ENCODE data around the gene SMARCAL1. TPM values are rescaled to one million over a fixed set of nuclear protein-coding genes. Genes with fewer than 3 reads are reported as not detected.
A peak's percentile ranks its signal among the peaks of the same experiment; 100 is the strongest.

The SMARCAL1 gene
- total RNA-seq, 6 donors from 2014 or later, result 10.5 to 29.3 (median 18.3) TPM

GRCh38 chr2:216366777-216367471 lies 45.4 kb upstream of the SMARCAL1 start:
- Histone ChIP-seq H3K27ac (no peak overlapping the region), H3K9me3 (no peaks in the 10 kb centered on the region), H3K4me3 (no peak overlapping the region), H3K36me3 (no peaks in the 10 kb centered on the region), H3K27me3 (peaks cover 0 to 23% (median 12%) of the 10 kb centered on the region in 4 donors), H3K4me1 (peaks cover 7 to 11% (median 9%) of the 10 kb centered on the region in 4 donors)
- DNase-seq, result no peak
- WGBS, 2 donors, result 50 to 53% methylated on average over 5 of the region's 5 CpGs
- no peak for ATAC-seq (ENCODE audit: low FRiP score in 2 of 2)
- TF ChIP-seq POLR2A (IDR thresholded peaks at IDR 0.05) (no peak), CTCF (IDR thresholded peaks at IDR 0.05) (no peak), EP300 (IDR thresholded peaks at IDR 0.05) (no peak), POLR2AphosphoS5 (IDR thresholded peaks at IDR 0.05) (no peak)

GRCh38 chr2:216369821-216370220 lies 42.5 kb upstream of the SMARCAL1 start:
- 74 to 81% methylated on average over 7 to 9 of the region's 18 CpGs for WGBS, 2 donors
- H3K4me3 ChIP-seq, result no peak overlapping the region
- H3K9me3 ChIP-seq, result no peaks in the 10 kb centered on the region
- H3K36me3 ChIP-seq, result no peaks in the 10 kb centered on the region
- peaks cover 14 to 20% (median 16%) of the 10 kb centered on the region in 4 donors for H3K4me1 ChIP-seq
- no peak overlapping the region for H3K27ac ChIP-seq
- ATAC-seq (ENCODE audit: low FRiP score in 2 of 2) (no peak), DNase-seq (peak in 1 of 2 donors; percentile 66)
- peaks cover 0 to 26% (median 19%) of the 10 kb centered on the region in 4 donors for H3K27me3 ChIP-seq
- TF ChIP-seq EP300 (IDR thresholded peaks at IDR 0.05) (no peak), POLR2AphosphoS5 (IDR thresholded peaks at IDR 0.05) (no peak), POLR2A (IDR thresholded peaks at IDR 0.05) (no peak)

GRCh38 chr2:216370961-216371712 lies 41.1 kb upstream of the SMARCAL1 start:
- peak in 1 of 2 donors; percentile 83 for DNase-seq
- TF ChIP-seq POLR2AphosphoS5 (IDR thresholded peaks at IDR 0.05) (no peak), POLR2A (IDR thresholded peaks at IDR 0.05) (no peak), EP300 (IDR thresholded peaks at IDR 0.05) (no peak), CTCF (IDR thresholded peaks at IDR 0.05) (no peak)
- peaks cover 0 to 26% (median 19%) of the 10 kb centered on the region in 4 donors for H3K27me3 ChIP-seq
- H3K36me3 ChIP-seq, result no peaks in the 10 kb centered on the region
- H3K9me3 ChIP-seq, result no peaks in the 10 kb centered on the region
- H3K4me1 ChIP-seq, result peaks cover 14 to 20% (median 16%) of the 10 kb centered on the region in 4 donors
- H3K27ac ChIP-seq, result no peak overlapping the region
- peak overlapping the region in 2 of 4 donors; percentile 6 to 31 for H3K4me3 ChIP-seq
- ATAC-seq (ENCODE audit: low FRiP score in 2 of 2), result no peak
- WGBS, 2 donors, result 1 to 6% methylated on average over 9 to 36 of the region's 53 CpGs

GRCh38 chr2:216371721-216372702 lies 40.3 kb upstream of the SMARCAL1 start, which contains the start of gene MARCHF4:
Gene MARCHF4, minus strand, starts transcription at chr2:216372483. Its CDS starts 2,223 bp downstream, at chr2:216370260.
- DNase-seq (peak; percentile 49 to 95), ATAC-seq (ENCODE audit: low FRiP score in 2 of 2) (peak; percentile 86 to 93)
- H3K27ac ChIP-seq, result no peak within 1 kb of the TSS
- H3K4me1 ChIP-seq, result peaks cover 14 to 20% (median 16%) of the 10 kb centered on the region in 4 donors
- peak within 1 kb of the TSS in 3 of 4 donors; percentile 6 to 31 (median 13) for H3K4me3 ChIP-seq
- H3K27me3 ChIP-seq, result peaks cover 0 to 26% (median 19%) of the 10 kb centered on the region in 4 donors
- H3K36me3 ChIP-seq, result no peaks in the 10 kb centered on the region
- no peaks in the 10 kb centered on the region for H3K9me3 ChIP-seq
- 1 to 2% methylated on average over 44 to 60 of the region's 60 CpGs for WGBS, 2 donors
- TF ChIP-seq EP300 (IDR thresholded peaks at IDR 0.05), result no peak
- TF ChIP-seq CTCF (IDR thresholded peaks at IDR 0.05), result no peak
- TF ChIP-seq POLR2AphosphoS5 (IDR thresholded peaks at IDR 0.05), result no peak
- no peak for TF ChIP-seq POLR2A (IDR thresholded peaks at IDR 0.05)
